MM.1S (cell line): ENCODE data around the gene RUFY2.

Experiments used
- DNase-seq: peaks from one replicate; pipeline ENCODE4 v3.0.0-alpha.2; 2015
- H2AFZ ChIP-seq: fragments of 300-600 bp; sonication (generic); 2 replicates; pipeline ENCODE4 v1.6.0; 2016; ENCODE audit warnings: antibody characterized with exemption, low read length
- H3F3A ChIP-seq: fragments of 300-600 bp; sonication (generic); 2 replicates; pipeline ENCODE4 v1.6.1; 2016; ENCODE audit warnings: mild to moderate bottlenecking, antibody characterized with exemption, low read length, moderate library complexity, mixed read lengths; ENCODE audit not compliant: insufficient read depth
- H3K27ac ChIP-seq: fragments of 300-600 bp; sonication (generic); 2 replicates; pipeline ENCODE4 v1.5.1; 2016; ENCODE audit warnings: mild to moderate bottlenecking, low read length
- H3K27me3 ChIP-seq: fragments of 300-600 bp; sonication (generic); replicated peaks from 2 replicates; pipeline ENCODE4 v1.6.0; 2016; ENCODE audit warnings: low read length; ENCODE audit not compliant: insufficient read depth
- H3K36me3 ChIP-seq: fragments of 300-600 bp; sonication (generic); replicated peaks from 2 replicates; pipeline ENCODE4 v1.6.1; 2016; ENCODE audit warnings: mild to moderate bottlenecking, low read length, mixed read lengths; ENCODE audit not compliant: insufficient read depth
- H3K4me1 ChIP-seq: fragments of 300-600 bp; sonication (generic); 2 replicates; pipeline ENCODE4 v1.6.1; 2016; ENCODE audit warnings: low read length, mixed read lengths
- H3K4me2 ChIP-seq: fragments of 300-600 bp; sonication (generic); 2 replicates; pipeline ENCODE4 v1.6.0; 2016; ENCODE audit warnings: low read depth, low read length
- H3K4me3 ChIP-seq: fragments of 300-600 bp; sonication (generic); 2 replicates; pipeline ENCODE4 v1.5.1; 2016; ENCODE audit warnings: low read length, mixed read lengths
- H3K79me2 ChIP-seq: fragments of 300-600 bp; sonication (generic); 2 replicates; pipeline ENCODE4 v1.6.1; 2016; ENCODE audit warnings: mixed run types, low read length, mixed read lengths
- H3K9ac ChIP-seq: fragments of 300-600 bp; sonication (generic); 2 replicates; pipeline ENCODE4 v1.6.1; 2016; ENCODE audit warnings: low read length, mixed read lengths
- H3K9me2 ChIP-seq: fragments of 300-600 bp; sonication (generic); replicated peaks from 2 replicates; pipeline ENCODE4 v1.6.1; 2016; ENCODE audit warnings: mild to moderate bottlenecking, low read length, mixed read lengths; ENCODE audit not compliant: insufficient read depth
- H3K9me3 ChIP-seq: fragments of 300-600 bp; sonication (generic); replicated peaks from 2 replicates; pipeline ENCODE4 v1.6.1; 2016; ENCODE audit warnings: mild to moderate bottlenecking, low read length, mixed read lengths; ENCODE audit not compliant: insufficient read depth
- H4K20me1 ChIP-seq: fragments of 300-600 bp; sonication (generic); 2 replicates; pipeline ENCODE4 v1.6.1; 2016; ENCODE audit warnings: mild to moderate bottlenecking, low read length, moderate library complexity, mixed read lengths; ENCODE audit not compliant: insufficient read depth
- EZH2 ChIP-seq: fragments of 300-600 bp; sonication (generic); optimal IDR thresholded peaks from 2 replicates; pipeline ENCODE3; 2017; ENCODE audit warnings: low read depth, mild to moderate bottlenecking, antibody characterized with exemption, low read length, mixed read lengths
- EZH2phosphoT487 ChIP-seq: fragments of 300-600 bp; sonication (generic); IDR thresholded peaks from 2 replicates; pipeline ENCODE4 v1.6.1; 2018; ENCODE audit warnings: antibody characterized with exemption, low read length
- TF ChIP-seq, protein P1 (sequence below): fragments of 300-600 bp; sonication (generic); IDR thresholded peaks from 2 replicates; pipeline ENCODE4 v1.5.1; 2016; ENCODE audit warnings: antibody characterized with exemption, low read length, mixed read lengths

RUFY2 gene

DNA sequence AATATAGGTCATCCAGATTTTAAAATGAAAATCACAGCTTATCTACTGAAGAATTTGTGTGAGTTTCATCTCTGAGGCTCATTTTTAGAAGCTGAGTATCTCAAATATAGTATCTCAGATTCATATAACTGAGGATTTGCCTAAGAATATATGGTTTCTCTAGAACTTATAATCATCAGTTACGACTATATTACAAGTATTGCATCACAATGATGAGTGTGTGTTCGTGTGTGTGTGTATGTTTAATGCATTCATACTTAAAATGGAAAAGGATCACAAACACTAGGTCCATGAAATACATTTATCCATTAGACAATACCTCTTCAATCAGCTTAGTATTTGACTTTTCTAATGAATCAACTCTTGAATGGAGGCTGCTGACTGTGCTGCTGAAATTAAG, 21.3 kb downstream of the RUFY2 start:
- H3K9ac ChIP-seq: no peak overlapping the region
- no peaks in the 10 kb centered on the region for H3K36me3 ChIP-seq
- no peaks in the 10 kb centered on the region for H4K20me1 ChIP-seq
- no peaks in the 10 kb centered on the region for H3K4me1 ChIP-seq
- no peaks in the 10 kb centered on the region for H3K9me2 ChIP-seq
- H3K79me2 ChIP-seq: no peaks in the 10 kb centered on the region
- no peaks in the 10 kb centered on the region for H3K27me3 ChIP-seq
- H3F3A ChIP-seq: no peaks in the 10 kb centered on the region
- no peaks in the 10 kb centered on the region for H3K9me3 ChIP-seq
- TF ChIP-seq, protein P1, sequence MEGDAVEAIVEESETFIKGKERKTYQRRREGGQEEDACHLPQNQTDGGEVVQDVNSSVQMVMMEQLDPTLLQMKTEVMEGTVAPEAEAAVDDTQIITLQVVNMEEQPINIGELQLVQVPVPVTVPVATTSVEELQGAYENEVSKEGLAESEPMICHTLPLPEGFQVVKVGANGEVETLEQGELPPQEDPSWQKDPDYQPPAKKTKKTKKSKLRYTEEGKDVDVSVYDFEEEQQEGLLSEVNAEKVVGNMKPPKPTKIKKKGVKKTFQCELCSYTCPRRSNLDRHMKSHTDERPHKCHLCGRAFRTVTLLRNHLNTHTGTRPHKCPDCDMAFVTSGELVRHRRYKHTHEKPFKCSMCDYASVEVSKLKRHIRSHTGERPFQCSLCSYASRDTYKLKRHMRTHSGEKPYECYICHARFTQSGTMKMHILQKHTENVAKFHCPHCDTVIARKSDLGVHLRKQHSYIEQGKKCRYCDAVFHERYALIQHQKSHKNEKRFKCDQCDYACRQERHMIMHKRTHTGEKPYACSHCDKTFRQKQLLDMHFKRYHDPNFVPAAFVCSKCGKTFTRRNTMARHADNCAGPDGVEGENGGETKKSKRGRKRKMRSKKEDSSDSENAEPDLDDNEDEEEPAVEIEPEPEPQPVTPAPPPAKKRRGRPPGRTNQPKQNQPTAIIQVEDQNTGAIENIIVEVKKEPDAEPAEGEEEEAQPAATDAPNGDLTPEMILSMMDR: no peak
- no peak overlapping the region for H3K4me2 ChIP-seq
- no peak overlapping the region for H2AFZ ChIP-seq
- DNase-seq: no peak
- H3K27ac ChIP-seq: no peak overlapping the region
- H3K4me3 ChIP-seq: no peak overlapping the region

DNA sequence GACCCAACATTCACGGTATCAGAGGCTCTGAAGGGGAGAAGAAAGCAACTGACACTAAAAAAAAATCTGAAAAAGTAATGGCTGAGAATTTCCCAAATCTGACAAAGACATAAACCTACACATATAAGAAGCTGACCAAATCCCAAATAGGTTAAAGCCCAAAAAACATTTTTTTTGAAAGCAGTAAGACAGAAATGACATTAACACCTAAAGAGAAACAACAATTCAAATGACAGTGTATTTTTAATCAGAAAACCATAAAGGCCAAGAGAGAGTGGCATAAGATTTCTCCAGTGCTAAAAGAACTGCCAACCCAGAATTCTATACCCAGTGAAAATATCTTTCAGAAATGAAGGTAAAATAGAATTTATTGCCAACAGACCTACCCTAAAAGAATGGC, 35.5 kb downstream of the RUFY2 start:
- no peak overlapping the region for H3K4me3 ChIP-seq
- no peaks in the 10 kb centered on the region for H3K36me3 ChIP-seq
- TF ChIP-seq, protein P1: no peak
- no peak for TF ChIP-seq EZH2phosphoT487
- TF ChIP-seq EZH2: no peak

DNA sequence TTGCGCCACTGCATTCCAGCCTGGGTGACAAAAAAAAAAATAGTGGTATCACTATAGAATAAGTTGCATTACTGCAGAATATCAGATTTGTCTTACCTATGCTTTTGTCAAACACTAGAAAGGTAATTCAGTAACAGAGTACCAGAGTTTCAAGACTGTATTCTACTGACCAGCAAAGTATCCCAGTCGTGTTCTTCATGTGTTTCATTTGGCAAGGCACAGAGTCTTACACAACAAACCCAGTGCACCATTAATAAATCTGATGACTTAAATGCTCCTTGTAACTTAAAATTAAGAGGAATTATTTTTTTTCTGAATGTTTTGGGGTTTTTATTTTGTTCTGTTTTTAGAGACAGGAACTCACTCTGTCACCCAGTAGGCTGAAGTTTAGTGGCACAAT, 40.0 kb downstream of the RUFY2 start:
- Histone ChIP-seq H3K9me3 (no peaks in the 10 kb centered on the region), H3K9me2 (no peaks in the 10 kb centered on the region), H3F3A (no peaks in the 10 kb centered on the region), H3K27ac (no peak overlapping the region), H2AFZ (no peak overlapping the region), H3K4me1 (no peaks in the 10 kb centered on the region), H3K36me3 (no peaks in the 10 kb centered on the region), H3K27me3 (no peaks in the 10 kb centered on the region), H3K9ac (no peak overlapping the region), H4K20me1 (no peaks in the 10 kb centered on the region), H3K4me3 (no peak overlapping the region), H3K79me2 (no peaks in the 10 kb centered on the region), H3K4me2 (no peak overlapping the region)
- DNase-seq: no peak
- TF ChIP-seq, protein P1: no peak
- TF ChIP-seq EZH2phosphoT487 (no peak), EZH2 (no peak)

More for the DNA sequence above, 35.5 kb downstream of the RUFY2 start:
- H3K4me1 ChIP-seq: no peaks in the 10 kb centered on the region
- no peak overlapping the region for H3K4me2 ChIP-seq
- DNase-seq: no peak
- H3K79me2 ChIP-seq: no peaks in the 10 kb centered on the region
- no peaks in the 10 kb centered on the region for H3K9me3 ChIP-seq
- no peaks in the 10 kb centered on the region for H3K27me3 ChIP-seq
- no peak overlapping the region for H2AFZ ChIP-seq
- no peaks in the 10 kb centered on the region for H3F3A ChIP-seq
- H3K9ac ChIP-seq: no peak overlapping the region
- H4K20me1 ChIP-seq: no peaks in the 10 kb centered on the region
- no peak overlapping the region for H3K27ac ChIP-seq
- H3K9me2 ChIP-seq: no peaks in the 10 kb centered on the region
